Measurements from ENCODE around the gene C19orf38.

Gene C19orf38

GRCh38 chr19:10918359-10918758 lies 70.1 kb downstream of the C19orf38 start:
- Histone ChIP-seq H3K4me1 (ENCODE audit: control insufficient read depth, low read length) (no peaks in the 10 kb centered on the region), H3K36me3 (ENCODE audit: control insufficient read depth, low read length) (peaks cover 56% of the 10 kb centered on the region), H3K4me2 (ENCODE audit: low read length) (no peak overlapping the region), H3K9me2 (replicated peaks; ENCODE audit: control insufficient read depth, low read length) (no peaks in the 10 kb centered on the region), H3K27ac (ENCODE audit: low read depth, low read length) (no peak overlapping the region), H3K9me3 (ENCODE audit: control insufficient read depth, insufficient read depth, low read length) (no peaks in the 10 kb centered on the region), H4K20me1 (ENCODE audit: control insufficient read depth, insufficient read depth, low read depth, low read length) (no peaks in the 10 kb centered on the region), H3K4me3 (ENCODE audit: low read length) (no peak overlapping the region), H3K79me2 (ENCODE audit: control insufficient read depth, low read length) (no peaks in the 10 kb centered on the region), H3K27me3 (ENCODE audit: control insufficient read depth, low read length) (no peaks in the 10 kb centered on the region), H3F3A (ENCODE audit: control insufficient read depth, insufficient read depth) (no peaks in the 10 kb centered on the region; the same call in 1 of the 2 replicates)
- TF ChIP-seq CTCF (IDR thresholded peaks at IDR 0.05; ENCODE audit: low read depth, low read length, poor library complexity, severe bottlenecking) (no peak), EZH2phosphoT487 (IDR thresholded peaks at IDR 0.05; ENCODE audit: borderline replicate concordance, low read length) (no peak)
